Fibroblast of lung (primary cell): ENCODE measurements around the gene SLC27A5.

ENCODE experiments used
- EZH2 ChIP-seq: IDR thresholded peaks from 2 replicates; pipeline ENCODE4 v1.5.1; 2012; ENCODE audit warnings: low read length, control low read depth, mild to moderate bottlenecking; ENCODE audit errors: missing control alignments
- TF ChIP-seq, protein P1 (sequence below), 2 donors: IDR thresholded peaks in 1 of 2; conservative IDR thresholded peaks in 1 of 2; 1 replicate in 1 of 2; 2 replicates in 1 of 2; pipeline ENCODE4 v1.5.1; 2011 to 2012; ENCODE audit warnings: low read length in 2 of 2, control low read depth in 1 of 2, inconsistent platforms in 1 of 2, low read depth in 1 of 2, mild to moderate bottlenecking in 1 of 2

DNA sequence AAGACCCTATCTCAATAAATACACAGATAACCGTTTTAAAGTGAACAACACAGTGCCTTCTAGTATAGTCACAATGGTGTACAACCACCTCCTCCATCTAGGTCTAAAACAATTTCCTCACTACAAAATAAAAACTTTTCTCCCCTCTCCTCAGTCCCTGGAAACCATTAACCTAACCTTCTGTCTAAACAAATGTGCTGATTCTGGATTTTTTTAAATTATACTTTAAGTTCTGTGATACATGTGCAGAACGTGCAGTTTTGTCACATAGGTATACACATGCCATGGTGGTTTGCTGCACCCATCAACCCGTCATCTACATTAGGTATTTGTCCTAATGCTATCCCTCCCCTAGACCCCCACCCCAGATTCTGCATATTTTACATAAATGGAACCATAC, 17.6 kb upstream of the SLC27A5 start:
- no peak for TF ChIP-seq EZH2
- TF ChIP-seq, protein P1, sequence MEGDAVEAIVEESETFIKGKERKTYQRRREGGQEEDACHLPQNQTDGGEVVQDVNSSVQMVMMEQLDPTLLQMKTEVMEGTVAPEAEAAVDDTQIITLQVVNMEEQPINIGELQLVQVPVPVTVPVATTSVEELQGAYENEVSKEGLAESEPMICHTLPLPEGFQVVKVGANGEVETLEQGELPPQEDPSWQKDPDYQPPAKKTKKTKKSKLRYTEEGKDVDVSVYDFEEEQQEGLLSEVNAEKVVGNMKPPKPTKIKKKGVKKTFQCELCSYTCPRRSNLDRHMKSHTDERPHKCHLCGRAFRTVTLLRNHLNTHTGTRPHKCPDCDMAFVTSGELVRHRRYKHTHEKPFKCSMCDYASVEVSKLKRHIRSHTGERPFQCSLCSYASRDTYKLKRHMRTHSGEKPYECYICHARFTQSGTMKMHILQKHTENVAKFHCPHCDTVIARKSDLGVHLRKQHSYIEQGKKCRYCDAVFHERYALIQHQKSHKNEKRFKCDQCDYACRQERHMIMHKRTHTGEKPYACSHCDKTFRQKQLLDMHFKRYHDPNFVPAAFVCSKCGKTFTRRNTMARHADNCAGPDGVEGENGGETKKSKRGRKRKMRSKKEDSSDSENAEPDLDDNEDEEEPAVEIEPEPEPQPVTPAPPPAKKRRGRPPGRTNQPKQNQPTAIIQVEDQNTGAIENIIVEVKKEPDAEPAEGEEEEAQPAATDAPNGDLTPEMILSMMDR (conservative IDR thresholded peaks at IDR 0.05 in 1 of 2, IDR thresholded peaks at IDR 0.05 in 1 of 2; ENCODE audit: low read depth in 1 of 2, low read length in 2 of 2): no peak
